IMR-90 (cell line): ENCODE measurements around the gene CCNL2. TPM values are rescaled to one million over a fixed set of nuclear protein-coding genes. Genes with fewer than 3 reads are reported as not detected.

Experiments
- ATAC-seq: fragments of 200-7000 bp; cut with Tn5 transposase; 2 replicates; pipeline ENCODE4 v1.9.1; 2020; ENCODE audit warnings: low read depth, mild to moderate bottlenecking, moderate library complexity
- BruUV-seq: library from RNA; stranded (reverse); fragments of 400-500 nt; replicated peaks from 2 replicates; lab custom pipeline; 2021; lab: Mats Ljungman, UMichigan
- CTCF ChIA-PET: fragments of 300-600 bp; formaldehyde crosslinking; extraction: SDS; loops from one replicate; lab custom pipeline; 2021; ENCODE audit warnings: antibody characterized with exemption; lab: Yijun Ruan, JAX
- POLR2A ChIA-PET: fragments of 300-600 bp; sonication (Branson Sonifier 250); formaldehyde crosslinking; loops from one replicate; lab custom pipeline; 2022; ENCODE audit warnings: antibody characterized with exemption; ENCODE audit not compliant: unreplicated experiment; lab: Charles Lee
- DNase-seq: peaks from one replicate; pipeline ENCODE4 v3.0.0; 2013
- H2AFZ ChIP-seq: replicated peaks from 2 replicates; pipeline ENCODE3; 2013; ENCODE audit warnings: low read length, mild to moderate bottlenecking; ENCODE audit not compliant: poor library complexity
- H2AK5ac ChIP-seq: 2 replicates; pipeline ENCODE4 v1.6.1; 2013; ENCODE audit warnings: low read depth, low read length, inconsistent platforms
- H2AK9ac ChIP-seq: replicated peaks from 2 replicates; pipeline ENCODE3; 2013; ENCODE audit warnings: mild to moderate bottlenecking, low read depth, low read length, moderate library complexity; ENCODE audit not compliant: poor library complexity
- H2BK120ac ChIP-seq: 2 replicates; pipeline ENCODE4 v1.6.1; 2013; ENCODE audit warnings: low read depth, low read length, inconsistent platforms
- H2BK15ac ChIP-seq: 3 replicates; pipeline ENCODE4 v1.6.1; 2013; ENCODE audit warnings: low read depth, low read length, inconsistent platforms
- H2BK20ac ChIP-seq: 2 replicates; pipeline ENCODE4 v1.6.1; 2013; ENCODE audit warnings: low read depth, mild to moderate bottlenecking, inconsistent platforms, low read length, moderate library complexity
- H2BK5ac ChIP-seq: 2 replicates; pipeline ENCODE4 v1.6.1; 2013; ENCODE audit warnings: mild to moderate bottlenecking, low read depth, low read length, inconsistent platforms; ENCODE audit not compliant: poor library complexity, severe bottlenecking
- H3K14ac ChIP-seq: replicated peaks from 2 replicates; pipeline ENCODE4 v1.6.1; 2013; ENCODE audit warnings: low read depth, low read length, inconsistent platforms
- H3K18ac ChIP-seq: 2 replicates; pipeline ENCODE4 v1.6.1; 2013; ENCODE audit warnings: low read depth, low read length, control low read depth
- H3K23ac ChIP-seq: 2 replicates; pipeline ENCODE4 v1.6.1; 2013; ENCODE audit warnings: low read depth, low read length, inconsistent platforms
- H3K27ac ChIP-seq: 2 replicates; pipeline ENCODE4 v1.5.1; 2013; ENCODE audit warnings: mild to moderate bottlenecking, control low read depth, low read length; ENCODE audit not compliant: insufficient read depth
- H3K27me3 ChIP-seq: 2 replicates; pipeline ENCODE4 v1.6.1; 2013; ENCODE audit warnings: low read length; ENCODE audit not compliant: control insufficient read depth, insufficient read depth
- H3K36me3 ChIP-seq: 2 replicates; pipeline ENCODE4 v1.6.1; 2013; ENCODE audit warnings: low read length, mixed read lengths; ENCODE audit not compliant: control insufficient read depth, insufficient read depth
- H3K4ac ChIP-seq: 2 replicates; pipeline ENCODE4 v1.6.1; 2013; ENCODE audit warnings: low read depth, low read length, inconsistent platforms
- H3K4me1 ChIP-seq: 2 replicates; pipeline ENCODE4 v1.6.1; 2013; ENCODE audit warnings: low read length, mixed read lengths; ENCODE audit not compliant: control insufficient read depth, insufficient read depth
- H3K4me2 ChIP-seq: 2 replicates; pipeline ENCODE4 v1.6.1; 2013; ENCODE audit warnings: low read depth, mild to moderate bottlenecking, control low read depth, low read length, moderate library complexity
- H3K4me3 ChIP-seq: 2 replicates; pipeline ENCODE4 v1.5.1; 2013; ENCODE audit warnings: low read depth, mild to moderate bottlenecking, control low read depth, low read length, moderate library complexity; ENCODE audit not compliant: insufficient read depth
- H3K56ac ChIP-seq: 2 replicates; pipeline ENCODE4 v1.6.1; 2013; ENCODE audit warnings: low read length, inconsistent platforms; ENCODE audit not compliant: insufficient read depth; ENCODE audit errors: extremely low read depth
- H3K79me1 ChIP-seq, 2 experiments: 2 replicates each; pipeline ENCODE4 v1.6.1; 2013; ENCODE audit warnings: low read length in 2 of 2, inconsistent platforms in 1 of 2, low read depth in 1 of 2
- H3K9ac ChIP-seq: 2 replicates; pipeline ENCODE4 v1.6.1; 2013; ENCODE audit warnings: low read depth, low read length, control low read depth
- H3K9me1 ChIP-seq: 2 replicates; pipeline ENCODE4 v1.6.1; 2013; ENCODE audit warnings: low read length, inconsistent platforms; ENCODE audit not compliant: insufficient read depth
- H3K9me3 ChIP-seq: 2 replicates; pipeline ENCODE4 v1.6.1; 2013; ENCODE audit warnings: low read length; ENCODE audit not compliant: control insufficient read depth, insufficient read depth
- H4K20me1 ChIP-seq: 2 replicates; pipeline ENCODE4 v1.6.1; 2013; ENCODE audit warnings: low read length, inconsistent platforms; ENCODE audit not compliant: insufficient read depth
- H4K5ac ChIP-seq: 2 replicates; pipeline ENCODE4 v1.6.1; 2013; ENCODE audit warnings: mild to moderate bottlenecking, low read depth, low read length, control low read depth
- H4K8ac ChIP-seq, 2 experiments: 2 replicates each; pipeline ENCODE4 v1.6.1; 2013; ENCODE audit warnings: low read depth in 2 of 2, low read length in 2 of 2, control low read depth in 1 of 2, inconsistent platforms in 1 of 2
- H4K91ac ChIP-seq: 2 replicates; pipeline ENCODE4 v1.6.1; 2013; ENCODE audit warnings: low read depth, low read length, inconsistent platforms; ENCODE audit not compliant: insufficient read depth
- CHD1 ChIP-seq: IDR thresholded peaks from 2 replicates; pipeline ENCODE4 v1.6.1; 2012; ENCODE audit warnings: low read depth, low read length, improper control_type of control experiment
- CTCF ChIP-seq: conservative IDR thresholded peaks from 2 replicates; pipeline ENCODE4 v1.5.1; 2012; ENCODE audit warnings: mild to moderate bottlenecking, low read depth, low read length, improper control_type of control experiment
- FOS ChIP-seq: fragments of 150-350 bp; IDR thresholded peaks from 2 replicates; pipeline ENCODE4 v1.6.1; 2016; ENCODE audit warnings: low read depth, low read length
- MAFK ChIP-seq: IDR thresholded peaks from 2 replicates; pipeline ENCODE4 v1.6.1; 2012; ENCODE audit warnings: low read depth, low read length, improper control_type of control experiment
- MAZ ChIP-seq: IDR thresholded peaks from 2 replicates; pipeline ENCODE4 v1.6.1; 2012; ENCODE audit warnings: low read depth, mild to moderate bottlenecking, low read length, improper control_type of control experiment, moderate library complexity, borderline replicate concordance
- MXI1 ChIP-seq: IDR thresholded peaks from 2 replicates; pipeline ENCODE4 v1.6.1; 2012; ENCODE audit warnings: low read depth, mild to moderate bottlenecking, low read length, moderate library complexity, borderline replicate concordance
- NFE2L2 ChIP-seq: fragments of 150-350 bp; IDR thresholded peaks from 2 replicates; pipeline ENCODE4 v1.6.1; 2016; ENCODE audit warnings: low read depth, mild to moderate bottlenecking, low read length
- RAD21 ChIP-seq: IDR thresholded peaks from 2 replicates; pipeline ENCODE4 v1.6.1; 2012; ENCODE audit warnings: low read length, improper control_type of control experiment
- RCOR1 ChIP-seq: IDR thresholded peaks from 2 replicates; pipeline ENCODE4 v1.6.1; 2012; ENCODE audit warnings: mild to moderate bottlenecking, low read length, improper control_type of control experiment; ENCODE audit not compliant: insufficient replicate concordance
- WGBS, 2 experiments: methylation state at CpG; one replicate each; pipeline versions ENCODE4 v1.1.5 to v1.1.7; 2013; ENCODE audit warnings: missing lambda C conversion rate in 2 of 2; ENCODE audit not compliant: insufficient read length in 1 of 2; ENCODE audit errors: extremely low coverage in 2 of 2; 5-methylcytosine and 5-hydroxymethylcytosine counted together
- dilution Hi-C: fragments of 300-500 bp; cut with HindIII; formaldehyde crosslinking; loops from one replicate; pipeline ENCODE4 v1.14.3; 2018; ENCODE audit warnings: low sequenced_read_pairs; ENCODE audit not compliant: unreplicated experiment
- in situ Hi-C: fragments of 300-500 bp; cut with MboI; formaldehyde crosslinking; loops from 3 replicates; pipeline ENCODE4 v1.14.3; 2019; ENCODE audit warnings: low sequenced_read_pairs, inconsistent platforms, mixed read lengths
- intact Hi-C: fragments of 100-400 bp; cut with micrococcal nuclease; formaldehyde crosslinking; loops from 2 replicates; pipeline ENCODE4 v1.10.0; 2022
- polyA plus RNA-seq, 3 experiments: library from polyadenylated mRNA; depleted of rRNA; stranded (reverse); fragments of >200 nt; gene quantifications; 2 replicates each; pipeline ENCODE4 v1.2.3, GENCODE V29; 2012; ENCODE audit warnings: low replicate concordance in 1 of 3
- total RNA-seq: library from RNA; depleted of rRNA; stranded (reverse); fragments of >200 nt; gene quantifications from 2 replicates; pipeline ENCODE4 v1.2.3, GENCODE V29; 2012

CCNL2 gene
- total and polyA plus RNA-seq, 2 of the 4 experiments (the other 2 are of a cell fraction), result 53.9 to 239 TPM

GRCh38 chr1:1370771-1371300 is 28.3 kb downstream of the CCNL2 start:
- Histone ChIP-seq H3K4me1 (peaks cover 11% of the 10 kb centered on the region), H3K56ac (no peak overlapping the region), H4K5ac (no peak overlapping the region), H4K20me1 (peaks cover 11% of the 10 kb centered on the region; the same call in 1 of the 2 replicates), H3K36me3 (peaks cover 8% of the 10 kb centered on the region), H2BK120ac (no peak overlapping the region), H4K91ac (no peak overlapping the region), H2BK5ac (no peak overlapping the region), H3K9me3 (no peaks in the 10 kb centered on the region), H2BK20ac (no peak overlapping the region), H2BK15ac (no peak overlapping the region), H3K18ac (no peak overlapping the region), H2AK5ac (no peak overlapping the region), H3K9ac (no peak overlapping the region), H3K27ac (no peak overlapping the region), H3K4me2 (no peak overlapping the region), H3K27me3 (no peaks in the 10 kb centered on the region), H3K23ac (no peak overlapping the region), H2AFZ (no peak overlapping the region), H4K8ac (no peak overlapping the region), H3K4me3 (no peak overlapping the region), H3K9me1 (0 out of 2 replicates have a peak, but pooled peaks cover 3% of the 10 kb centered on the region), H3K79me1 (peaks cover under 1 to 46% of the 10 kb centered on the region in 2 experiments; a peak in 3 of 4 replicates), H3K4ac (no peak overlapping the region), H3K14ac (no peak overlapping the region), H2AK9ac (no peak overlapping the region)
- intact Hi-C loops (no loop called here), dilution Hi-C loops (no loop called here), in situ Hi-C loops (no loop called here)
- ChIA-PET CTCF (interaction anchor here (0.5 kb wide), 1 partner anchor 119 kb away, joined by 3 read pairs; no protein-coding TSS in a partner anchor), POLR2A (no interaction called here)
- 92% methylated on average over 9 of the region's 16 CpGs; no CpG with 5 or more reads in 1 of the 2 experiments for WGBS, 2 experiments
- DNase-seq (no peak), ATAC-seq (no peak)
- TF ChIP-seq CHD1 (no peak), MXI1 (no peak), CTCF (no peak), RCOR1 (no peak), FOS (no peak), MAZ (no peak), NFE2L2 (no peak), MAFK (no peak), RAD21 (no peak)
- BruUV-seq, result no TSS peak
